GM19351 (cell line): ENCODE data around the gene NSRP1.
"Not testable (repeated sequence)": the region's sequence is repeated elsewhere in the genome, so short reads cannot be mapped to it uniquely, and the experiment has no call there.

ENCODE experiments used
- ATAC-seq: cut with Tn5 transposase; IDR thresholded peaks from one replicate; pipeline ENCODE4 v1.9.1; 2021; ENCODE audit warnings: mild to moderate bottlenecking, moderate library complexity; ENCODE audit not compliant: unreplicated experiment

NSRP1 gene

GRCh38 chr17:30117675-30118081 is 1.1 kb downstream of the NSRP1 start:
- ATAC-seq: no peak

- ATAC-seq: not testable (repeated sequence)
These were observed 2.0 kb downstream of the NSRP1 start for GRCh38 chr17:30118635-30119034.

GRCh38 chr17:30124273-30124796 is 7.7 kb downstream of the NSRP1 start:
- ATAC-seq: no peak

- ATAC-seq: no peak
These were observed 13.5 kb downstream of the NSRP1 start for GRCh38 chr17:30130121-30130520.

- ATAC-seq: no peak
These were observed 16.0 kb downstream of the NSRP1 start for GRCh38 chr17:30132615-30133014.

- ATAC-seq: no peak
These were observed 16.6 kb downstream of the NSRP1 start for GRCh38 chr17:30133197-30133596.

- ATAC-seq: no peak
These were observed 17.9 kb downstream of the NSRP1 start for GRCh38 chr17:30134551-30134950.

GRCh38 chr17:30137158-30137557 is 20.5 kb downstream of the NSRP1 start:
- ATAC-seq: no peak

- ATAC-seq: not testable (repeated sequence)
These were observed 31.2 kb downstream of the NSRP1 start for GRCh38 chr17:30147860-30148259.

GRCh38 chr17:30148376-30148775 is 31.8 kb downstream of the NSRP1 start:
- ATAC-seq: no peak

- no peak for ATAC-seq
These were observed 34.9 kb downstream of the NSRP1 start for GRCh38 chr17:30151471-30151870.

GRCh38 chr17:30153463-30153862 is 36.8 kb downstream of the NSRP1 start:
- no peak for ATAC-seq

- ATAC-seq: no peak
These were observed 38.8 kb downstream of the NSRP1 start for GRCh38 chr17:30155389-30155788.

GRCh38 chr17:30158896-30159625 is 42.4 kb downstream of the NSRP1 start:
- ATAC-seq: no peak

- ATAC-seq: no peak
These were observed 44.0 kb downstream of the NSRP1 start for GRCh38 chr17:30160419-30161172.

- no peak for ATAC-seq
These were observed 45.0 kb downstream of the NSRP1 start for GRCh38 chr17:30161601-30162000.

- no peak for ATAC-seq
These were observed 47.9 kb downstream of the NSRP1 start for GRCh38 chr17:30164531-30164930.

GRCh38 chr17:30165147-30165546 is 48.5 kb downstream of the NSRP1 start:
- ATAC-seq: no peak

GRCh38 chr17:30165960-30166359 is 49.3 kb downstream of the NSRP1 start:
- ATAC-seq: no peak

- no peak for ATAC-seq
These were observed 53.9 kb downstream of the NSRP1 start for GRCh38 chr17:30170415-30170987.

GRCh38 chr17:30172560-30172959 is 55.9 kb downstream of the NSRP1 start:
- ATAC-seq: no peak

- peak; percentile 55 for ATAC-seq
These were observed 57.0 kb downstream of the NSRP1 start for GRCh38 chr17:30173649-30174048.
